ENCODE data around the gene TULP1.

Gene TULP1

DNA sequence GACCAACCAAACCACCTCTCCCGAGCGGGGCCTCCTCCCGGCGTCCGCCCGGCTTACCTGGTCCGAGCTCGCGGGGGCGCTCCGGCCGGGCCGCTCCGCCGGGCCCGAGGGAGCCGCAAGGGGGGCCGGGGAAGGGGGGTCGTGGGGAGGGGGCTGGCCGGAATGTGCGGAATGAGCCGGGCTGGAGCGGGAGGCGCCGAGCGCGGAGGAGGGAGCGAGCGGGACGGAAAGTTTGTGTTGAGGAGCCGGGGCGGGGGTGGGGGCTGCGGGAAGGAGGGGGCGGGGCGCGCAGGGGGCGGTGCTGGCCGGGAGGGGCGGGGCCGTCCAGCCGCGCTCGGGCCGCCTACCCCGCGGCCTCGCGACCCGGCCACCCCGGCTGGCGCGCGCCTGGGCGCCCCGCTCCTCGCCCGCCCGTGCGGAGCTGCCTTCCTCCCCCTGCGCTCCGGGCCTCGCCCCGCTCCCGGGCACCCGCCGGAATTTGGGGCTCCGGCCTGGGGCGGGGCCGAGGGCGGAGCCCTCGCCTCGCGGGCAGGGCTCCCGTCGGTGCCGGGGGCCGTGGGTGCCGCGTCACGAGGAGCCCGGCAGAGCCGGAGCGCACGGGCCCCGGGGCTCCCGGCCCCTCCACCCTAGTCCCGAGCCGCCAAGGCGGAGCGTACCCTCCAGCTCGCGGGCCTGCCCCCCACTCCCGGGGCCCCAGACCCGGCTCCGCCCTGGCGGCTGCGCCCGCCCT is 15.7 kb downstream of the TULP1 start, which contains the start of gene TEAD3:
TEAD3 (minus strand) TSS at position 239 of the 730 bp plus-strand sequence.
- no peak for DNase-seq (ENCODE audit: low read depth, low spot score)

GRCh38 chr6:35496036-35496840 is 16.5 kb downstream of the TULP1 start:
- no peak for DNase-seq (ENCODE audit: low read depth, low spot score)

- DNase-seq (ENCODE audit: low read depth, low spot score): no peak
Observed at GRCh38 chr6:35495258-35496035, 17.2 kb downstream of the TULP1 start.

- DNase-seq (ENCODE audit: low read depth, low spot score): no peak
Observed at GRCh38 chr6:35494161-35494563, 18.5 kb downstream of the TULP1 start.

DNA sequence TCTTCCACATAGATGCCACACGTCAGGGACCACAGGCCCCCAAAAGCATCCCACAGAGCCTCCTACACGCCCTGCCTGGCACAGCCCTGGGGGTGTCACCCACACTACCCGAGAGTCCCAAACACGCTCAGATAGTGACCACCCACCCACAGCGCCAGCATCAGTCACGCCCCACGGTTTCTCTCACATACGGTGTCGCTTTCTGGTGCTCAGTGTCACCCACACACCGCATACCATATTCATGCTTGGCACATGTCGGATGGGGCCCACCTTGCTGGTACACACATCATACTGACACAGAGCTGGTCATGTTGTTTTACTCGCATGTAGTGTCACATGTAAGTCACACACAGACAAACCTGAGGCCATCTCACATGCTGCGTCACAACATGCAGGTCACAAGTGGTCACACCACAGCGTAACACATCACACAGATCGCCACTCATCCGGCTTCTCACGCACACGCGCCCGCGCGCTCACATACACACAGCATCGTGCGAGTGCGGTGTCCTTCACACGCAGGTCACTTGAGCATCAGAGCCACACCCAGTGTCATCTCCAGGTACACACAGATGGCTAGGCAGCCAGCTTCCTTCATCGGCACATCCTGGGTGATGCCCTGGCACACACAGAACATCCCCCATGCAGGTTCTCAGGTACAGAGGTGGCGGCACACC is 19.3 kb downstream of the TULP1 start:
- no peak for DNase-seq (ENCODE audit: low read depth, low spot score)

GRCh38 chr6:35492974-35493284 is 19.8 kb downstream of the TULP1 start:
- no peak for DNase-seq (ENCODE audit: low read depth, low spot score)

DNA sequence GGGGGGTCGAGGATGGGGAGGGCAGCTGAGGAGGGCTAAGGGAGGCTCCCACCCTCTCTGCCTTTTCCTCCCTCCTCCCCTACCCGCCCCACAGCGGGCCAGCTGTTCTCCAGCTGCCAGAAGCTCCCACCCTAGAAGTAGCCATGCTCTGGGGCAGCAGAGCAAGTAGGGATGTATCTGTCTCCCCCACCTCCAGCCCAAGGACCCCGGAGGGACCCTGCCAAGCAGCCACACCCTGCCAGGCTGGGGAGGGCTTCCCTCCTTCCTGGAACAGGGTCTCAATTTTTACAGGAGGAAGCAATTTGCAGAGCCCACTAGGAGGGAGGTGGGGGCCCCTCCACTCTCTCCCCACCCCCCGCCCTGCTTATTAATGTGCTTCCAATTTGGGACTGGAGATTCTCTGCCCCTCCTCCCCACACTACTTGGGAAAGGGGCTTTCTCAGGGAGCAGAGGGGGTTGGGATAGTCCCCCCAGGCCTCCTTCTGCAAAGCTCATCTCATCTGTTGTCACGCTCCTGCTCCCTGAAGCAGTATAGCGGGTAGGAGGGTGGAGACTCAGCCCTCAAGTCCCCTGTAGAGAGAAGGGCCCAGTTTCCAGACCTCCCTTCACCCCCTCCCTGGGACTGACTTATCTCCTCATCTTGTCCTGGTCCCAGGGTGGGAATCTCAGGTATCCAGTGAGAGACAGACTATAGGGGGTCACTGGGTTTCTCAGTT is 20.3 kb downstream of the TULP1 start:
- no peak for DNase-seq (ENCODE audit: low read depth, low spot score)

- DNase-seq (ENCODE audit: low read depth, low spot score): no peak
Observed at GRCh38 chr6:35491558-35492257, 21.0 kb downstream of the TULP1 start.

DNA sequence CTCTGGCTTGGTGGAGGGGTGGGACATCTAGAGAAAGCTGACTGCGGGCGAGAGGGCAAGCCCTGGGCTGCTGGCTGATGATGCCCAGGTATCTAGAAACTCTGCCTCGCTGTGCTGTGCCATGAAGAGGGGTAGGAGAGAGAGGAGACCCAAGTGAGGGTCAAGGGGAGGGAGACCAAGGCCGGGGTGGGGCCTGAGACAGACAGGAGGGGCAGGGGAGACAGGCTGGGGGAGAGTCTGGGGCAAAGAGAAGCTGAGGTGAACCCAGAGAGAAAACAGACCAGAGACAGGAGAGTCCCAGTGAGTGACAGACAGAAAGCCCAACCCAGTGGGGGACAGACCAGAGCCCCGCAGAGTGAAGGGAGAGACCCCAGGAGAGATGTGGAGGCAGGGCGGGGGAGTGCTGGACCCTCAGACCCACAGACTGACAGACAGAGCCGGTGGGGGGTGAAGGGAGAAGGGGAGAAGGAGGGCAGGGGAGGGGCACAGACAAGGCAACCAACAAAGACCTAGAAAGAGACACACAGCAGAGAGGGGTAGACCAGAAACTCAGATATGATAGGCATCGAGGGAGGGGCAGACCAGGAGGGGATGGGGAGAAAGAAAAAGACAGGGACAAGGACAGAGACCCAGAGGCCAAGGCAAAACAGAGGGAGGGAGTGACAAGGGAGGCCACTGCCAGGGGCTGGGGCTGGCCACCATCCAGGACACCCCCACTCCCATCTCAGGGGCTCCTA is 21.7 kb downstream of the TULP1 start:
- no peak for DNase-seq (ENCODE audit: low read depth, low spot score)

DNA sequence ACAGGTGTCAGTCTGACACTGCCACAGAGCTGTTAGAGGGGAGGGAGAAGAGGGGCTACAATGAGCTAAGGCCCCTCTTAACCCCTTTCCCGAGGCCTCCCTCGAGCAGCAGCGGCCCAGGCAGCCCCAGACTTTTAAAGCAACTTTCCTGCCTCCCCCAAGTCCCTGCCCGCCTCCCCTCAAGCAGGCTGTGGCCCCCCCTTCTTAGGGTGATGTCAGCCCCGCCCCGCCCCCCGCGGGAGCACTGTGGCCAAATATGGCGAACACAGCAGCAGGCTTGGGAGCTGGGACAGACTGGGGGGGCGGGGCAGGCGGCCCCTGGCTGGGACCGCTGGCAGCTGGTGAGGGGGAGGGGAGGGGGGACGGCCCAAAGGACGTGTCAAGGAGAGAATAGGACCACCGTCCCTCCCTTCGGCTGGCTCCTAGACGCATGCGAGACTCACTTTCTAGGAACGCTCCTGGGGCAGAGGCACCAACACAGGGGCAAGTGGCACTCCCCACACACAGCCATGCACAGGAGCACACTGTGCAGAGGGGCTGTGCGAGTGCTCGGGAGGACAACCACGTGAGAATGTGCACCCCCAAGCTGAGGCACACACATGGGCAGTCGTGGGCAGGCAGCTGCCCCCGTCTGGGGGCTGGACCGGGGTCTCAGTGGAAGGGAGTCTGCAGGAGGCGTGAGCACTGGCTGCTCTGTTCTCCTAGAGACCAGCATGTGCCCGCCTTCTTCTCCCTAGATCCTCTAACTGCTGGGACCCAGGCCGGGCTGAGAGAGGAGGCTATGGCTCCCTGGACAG is 22.5 kb downstream of the TULP1 start:
- no peak for DNase-seq (ENCODE audit: low read depth, low spot score)

- DNase-seq (ENCODE audit: low read depth, low spot score): no peak
Observed at GRCh38 chr6:35489066-35489465, 23.6 kb downstream of the TULP1 start.

GRCh38 chr6:35488517-35488862 is 24.2 kb downstream of the TULP1 start:
- DNase-seq (ENCODE audit: low read depth, low spot score): no peak

- no peak for DNase-seq (ENCODE audit: low read depth, low spot score)
Observed at GRCh38 chr6:35487658-35488516, 24.8 kb downstream of the TULP1 start.

- DNase-seq (ENCODE audit: low read depth, low spot score): no peak
Observed at GRCh38 chr6:35486005-35486925, 26.4 kb downstream of the TULP1 start.

GRCh38 chr6:35485402-35485877 is 27.3 kb downstream of the TULP1 start:
- no peak for DNase-seq (ENCODE audit: low read depth, low spot score)

- no peak for DNase-seq (ENCODE audit: low read depth, low spot score)
Observed at GRCh38 chr6:35484921-35485392, 27.7 kb downstream of the TULP1 start.

Measured in brain pericyte (primary cell).